HUES6 (cell line): ENCODE measurements around the gene NR4A1.

Source experiments
- H3K27ac ChIP-seq: 2 replicates; pipeline ENCODE4 v1.7.0; 2013; ENCODE audit warnings: low read depth, mild to moderate bottlenecking, low read length, inconsistent platforms
- H3K27me3 ChIP-seq: 2 replicates; pipeline ENCODE4 v1.6.1; 2013; ENCODE audit warnings: low read length; ENCODE audit not compliant: control insufficient read depth, insufficient read depth
- H3K36me3 ChIP-seq: 2 replicates; pipeline ENCODE4 v1.6.1; 2013; ENCODE audit warnings: low read length; ENCODE audit not compliant: control insufficient read depth, insufficient read depth
- H3K4me1 ChIP-seq: 2 replicates; pipeline ENCODE4 v1.6.1; 2013; ENCODE audit warnings: low read length; ENCODE audit not compliant: control insufficient read depth, insufficient read depth
- H3K4me3 ChIP-seq: 2 replicates; pipeline ENCODE4 v1.5.1; 2013; ENCODE audit warnings: low read depth, low read length
- H3K9ac ChIP-seq: one replicate; pipeline ENCODE4 v1.6.1; 2013; ENCODE audit warnings: mild to moderate bottlenecking, low read length
- H3K9me3 ChIP-seq: 2 replicates; pipeline ENCODE4 v1.6.1; 2013; ENCODE audit warnings: low read depth, low read length; ENCODE audit not compliant: control insufficient read depth, insufficient read depth

Gene NR4A1

DNA sequence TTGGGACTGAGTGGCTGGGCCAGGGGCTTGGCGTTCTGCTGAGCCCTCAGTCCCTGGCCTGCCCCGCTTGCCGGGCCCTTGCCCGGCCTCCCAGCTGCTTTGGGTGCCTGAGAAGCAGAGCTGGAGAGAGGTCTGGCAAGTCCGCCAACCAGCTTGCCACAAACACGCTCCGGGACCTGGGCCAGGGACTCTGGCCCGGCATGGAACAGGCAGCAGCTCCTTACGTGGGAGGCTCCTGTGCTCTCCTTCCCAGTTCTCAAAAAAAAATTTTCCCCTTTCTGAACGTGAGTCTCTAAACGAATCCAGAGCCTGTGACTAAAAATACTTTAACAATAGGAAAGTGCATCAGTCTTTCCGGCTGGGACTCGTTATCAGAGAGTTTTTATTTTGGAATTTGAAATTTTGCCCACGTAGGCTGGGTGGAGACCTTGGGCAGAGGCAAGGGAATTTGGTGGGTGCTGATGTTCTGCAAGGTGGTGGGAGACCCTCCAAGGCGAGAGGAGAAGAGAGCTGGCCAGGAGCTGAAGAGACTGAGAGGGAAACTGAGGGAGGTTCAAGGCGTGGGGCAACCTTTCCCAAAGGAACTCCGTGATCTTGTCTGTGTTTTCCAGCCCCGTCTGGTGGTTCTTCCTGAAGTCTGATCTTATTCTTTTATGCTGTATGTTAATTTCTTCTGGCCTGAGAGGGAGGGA is 6.8 kb upstream of the NR4A1 start:
- Histone ChIP-seq H3K27ac (no peak overlapping the region), H3K9ac (no peak overlapping the region), H3K27me3 (peaks cover 11% of the 10 kb centered on the region), H3K36me3 (peaks cover 16% of the 10 kb centered on the region), H3K4me1 (no peaks in the 10 kb centered on the region), H3K4me3 (no peak overlapping the region), H3K9me3 (no peaks in the 10 kb centered on the region)

DNA sequence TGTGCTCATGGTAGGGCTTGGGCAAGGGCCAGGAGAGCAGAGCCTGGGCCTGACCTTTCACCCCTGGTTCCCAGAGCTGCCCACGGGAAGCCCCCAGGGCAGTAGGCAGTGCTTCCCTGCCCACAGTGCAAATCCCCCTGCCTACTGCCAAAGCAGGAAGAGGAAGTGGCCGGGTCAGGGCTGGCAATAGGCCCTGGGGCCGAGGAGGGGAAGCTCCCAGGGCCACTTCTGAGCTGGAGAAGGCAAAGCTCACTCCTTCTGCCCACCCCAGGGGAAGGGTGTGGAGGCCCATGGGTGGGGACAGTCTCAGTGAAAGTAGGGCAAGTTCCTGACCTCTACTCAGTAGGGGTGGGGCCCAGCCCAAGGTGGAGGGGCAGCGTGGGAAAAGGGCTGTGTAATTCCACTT is 5.4 kb upstream of the NR4A1 start:
- Histone ChIP-seq H3K4me3 (no peak overlapping the region), H3K27me3 (peaks cover 24% of the 10 kb centered on the region), H3K27ac (no peak overlapping the region), H3K36me3 (peaks cover 16% of the 10 kb centered on the region), H3K4me1 (peaks cover 10% of the 10 kb centered on the region), H3K9me3 (no peaks in the 10 kb centered on the region), H3K9ac (no peak overlapping the region)

DNA sequence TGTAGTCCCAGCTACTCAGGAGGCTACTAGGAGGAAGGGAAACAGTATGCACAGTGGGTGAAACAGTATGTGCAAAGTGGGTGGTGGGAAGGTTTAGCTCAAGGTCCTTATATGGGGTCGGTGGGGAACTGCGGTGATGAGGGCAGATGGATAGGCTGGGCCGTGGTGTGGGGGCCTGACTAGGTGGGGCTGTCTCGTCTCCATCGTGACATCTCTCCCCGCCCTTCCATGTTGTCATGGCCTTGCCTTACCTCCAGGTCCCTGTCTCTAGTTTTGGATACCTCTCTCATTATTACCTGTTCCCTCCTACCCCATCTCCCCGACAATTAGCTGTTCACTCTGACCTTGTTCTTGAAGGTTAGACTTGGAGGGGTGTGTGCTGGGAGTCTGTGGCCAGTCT is 4.4 kb upstream of the NR4A1 start:
- H3K27me3 ChIP-seq: peaks cover 30% of the 10 kb centered on the region
- no peaks in the 10 kb centered on the region for H3K9me3 ChIP-seq
- no peak overlapping the region for H3K27ac ChIP-seq
- H3K36me3 ChIP-seq: peaks cover 16% of the 10 kb centered on the region
- no peak overlapping the region for H3K9ac ChIP-seq
- peaks cover 13% of the 10 kb centered on the region for H3K4me1 ChIP-seq
- H3K4me3 ChIP-seq: no peak overlapping the region

DNA sequence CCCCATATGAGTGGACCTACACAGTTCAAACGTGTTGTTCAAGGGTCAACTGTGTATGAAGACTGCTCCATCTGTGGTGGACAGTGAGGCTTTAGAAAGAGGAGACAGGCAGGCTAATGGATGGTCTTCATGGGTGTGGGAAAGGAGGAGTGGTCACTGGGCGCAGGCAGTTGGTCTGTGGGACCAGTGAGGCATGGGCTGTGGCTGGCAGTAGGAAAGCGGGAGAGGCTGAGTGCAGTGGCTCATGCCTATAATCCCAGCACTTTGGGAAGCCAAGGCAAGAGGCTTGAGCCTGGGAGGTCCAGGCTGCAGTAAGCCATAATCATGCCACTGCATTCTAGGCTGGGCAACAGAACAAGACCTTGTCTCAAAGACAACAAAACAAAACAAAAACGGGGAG is 2.0 kb upstream of the NR4A1 start:
- Histone ChIP-seq H3K27ac (no peak overlapping the region), H3K36me3 (peaks cover 6% of the 10 kb centered on the region; the same call in 1 of the 2 replicates), H3K9me3 (no peaks in the 10 kb centered on the region), H3K27me3 (peaks cover 43% of the 10 kb centered on the region), H3K9ac (no peak overlapping the region), H3K4me1 (peaks cover 22% of the 10 kb centered on the region), H3K4me3 (no peak overlapping the region)

DNA sequence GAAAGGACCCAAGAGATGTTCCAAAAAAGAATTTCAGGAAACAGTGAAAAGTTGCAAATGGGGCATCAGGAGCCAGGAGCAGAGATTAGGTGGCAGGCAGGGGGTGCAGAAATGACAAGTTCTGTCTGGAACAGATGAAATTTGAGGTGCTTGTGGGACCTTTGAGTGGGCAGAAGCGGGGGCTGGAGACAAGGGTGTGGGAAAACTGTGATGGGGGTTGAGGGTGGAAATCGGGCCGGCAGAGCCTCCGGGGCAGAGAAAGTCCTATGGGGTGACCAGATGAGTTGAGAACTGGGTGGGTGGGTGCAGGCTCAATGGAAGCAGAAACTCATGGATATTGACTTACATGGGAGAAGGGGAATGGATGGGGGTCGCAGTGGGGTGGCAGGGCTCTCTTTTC is 1.6 kb upstream of the NR4A1 start:
- peak overlapping the region; percentile 82; the same call in 1 of the 2 replicates for H3K4me3 ChIP-seq
- H3K27me3 ChIP-seq: peaks cover 43% of the 10 kb centered on the region
- H3K4me1 ChIP-seq: peaks cover 22% of the 10 kb centered on the region
- H3K36me3 ChIP-seq: peaks cover 10% of the 10 kb centered on the region; the same call in 1 of the 2 replicates
- H3K9ac ChIP-seq: no peak overlapping the region
- no peak overlapping the region for H3K27ac ChIP-seq
- H3K9me3 ChIP-seq: no peaks in the 10 kb centered on the region

DNA sequence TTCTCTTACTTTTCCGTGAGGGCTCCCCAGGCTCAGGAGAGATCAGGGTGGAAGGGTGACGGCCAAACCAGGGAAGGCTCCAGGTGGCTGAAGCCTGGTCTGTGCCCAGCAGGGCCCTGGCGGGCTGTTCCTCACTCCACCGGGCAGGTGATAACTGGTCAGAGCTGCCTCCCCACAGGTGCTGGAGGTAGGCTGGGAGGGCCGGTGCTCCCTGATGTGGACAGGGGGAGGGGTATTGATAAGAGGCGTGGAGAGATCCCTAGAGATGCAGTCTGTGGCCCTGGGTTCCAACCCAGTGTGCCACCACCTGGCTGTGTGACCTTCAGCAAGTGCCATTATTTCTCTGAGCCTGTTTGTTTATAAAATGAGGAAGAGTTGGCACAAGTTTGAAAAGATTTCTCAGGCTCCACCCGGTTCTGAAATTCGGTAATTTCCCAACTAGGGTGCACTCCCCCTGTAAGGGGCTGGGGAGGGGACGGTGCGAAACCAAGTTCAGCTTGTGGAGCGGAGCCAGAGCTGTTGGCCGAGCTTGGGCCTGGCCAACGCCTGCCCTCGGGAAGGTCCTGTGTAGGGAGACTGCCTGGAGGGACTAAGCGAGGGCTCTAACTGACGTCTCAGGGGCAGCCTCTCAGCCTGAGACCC is 1.0 kb upstream of the NR4A1 start:
- Histone ChIP-seq H3K27me3 (peaks cover 43% of the 10 kb centered on the region), H3K4me3 (peak overlapping the region; percentile 82), H3K4me1 (peaks cover 22% of the 10 kb centered on the region), H3K9me3 (no peaks in the 10 kb centered on the region), H3K27ac (peak overlapping the region; percentile 60; the same call in 1 of the 2 replicates), H3K9ac (peak overlapping the region; percentile 82), H3K36me3 (peaks cover 15% of the 10 kb centered on the region; the same call in 1 of the 2 replicates)

DNA sequence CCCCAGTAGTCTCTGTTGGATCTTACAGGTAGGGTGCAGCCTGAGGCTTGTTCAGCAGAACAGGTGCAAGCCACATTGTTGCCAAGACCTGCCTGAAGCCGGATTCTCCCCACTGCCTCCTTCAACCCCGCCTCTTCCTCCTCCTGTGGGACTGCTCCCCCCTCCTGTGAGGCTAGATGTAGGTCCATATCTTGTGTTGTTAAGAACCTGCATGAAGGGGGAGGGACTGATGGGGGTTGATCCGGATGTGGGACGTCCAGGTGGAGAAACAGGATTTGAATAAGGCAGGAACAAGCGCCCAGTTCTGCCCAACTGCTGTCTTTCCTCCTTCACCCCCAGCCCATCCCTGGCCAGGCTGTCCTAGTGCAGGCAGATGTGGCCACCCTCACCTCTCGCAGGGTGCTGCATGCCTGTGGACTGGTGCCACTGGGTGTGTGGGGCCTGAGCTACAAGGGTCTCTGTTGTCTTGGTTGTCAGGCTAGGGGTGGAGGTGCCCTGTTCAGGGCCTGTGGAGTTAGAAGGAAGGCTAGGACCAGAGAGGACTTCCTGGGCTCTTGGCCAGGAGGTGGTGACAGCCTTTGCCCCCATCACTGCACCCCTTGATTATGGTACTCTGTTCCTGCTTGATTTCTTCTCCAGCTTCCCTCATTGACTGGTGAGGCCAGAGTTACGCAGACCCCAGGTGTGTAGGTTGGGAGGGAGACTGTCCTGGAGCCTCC is 1.4 kb downstream of the NR4A1 start:
- H3K9me3 ChIP-seq: no peaks in the 10 kb centered on the region
- H3K4me1 ChIP-seq: peaks cover 22% of the 10 kb centered on the region
- H3K36me3 ChIP-seq: peaks cover 26% of the 10 kb centered on the region
- H3K27me3 ChIP-seq: peaks cover 43% of the 10 kb centered on the region
- peak overlapping the region; percentile 82; the same call in 1 of the 2 replicates for H3K4me3 ChIP-seq
- H3K27ac ChIP-seq: no peak overlapping the region
- H3K9ac ChIP-seq: no peak overlapping the region

DNA sequence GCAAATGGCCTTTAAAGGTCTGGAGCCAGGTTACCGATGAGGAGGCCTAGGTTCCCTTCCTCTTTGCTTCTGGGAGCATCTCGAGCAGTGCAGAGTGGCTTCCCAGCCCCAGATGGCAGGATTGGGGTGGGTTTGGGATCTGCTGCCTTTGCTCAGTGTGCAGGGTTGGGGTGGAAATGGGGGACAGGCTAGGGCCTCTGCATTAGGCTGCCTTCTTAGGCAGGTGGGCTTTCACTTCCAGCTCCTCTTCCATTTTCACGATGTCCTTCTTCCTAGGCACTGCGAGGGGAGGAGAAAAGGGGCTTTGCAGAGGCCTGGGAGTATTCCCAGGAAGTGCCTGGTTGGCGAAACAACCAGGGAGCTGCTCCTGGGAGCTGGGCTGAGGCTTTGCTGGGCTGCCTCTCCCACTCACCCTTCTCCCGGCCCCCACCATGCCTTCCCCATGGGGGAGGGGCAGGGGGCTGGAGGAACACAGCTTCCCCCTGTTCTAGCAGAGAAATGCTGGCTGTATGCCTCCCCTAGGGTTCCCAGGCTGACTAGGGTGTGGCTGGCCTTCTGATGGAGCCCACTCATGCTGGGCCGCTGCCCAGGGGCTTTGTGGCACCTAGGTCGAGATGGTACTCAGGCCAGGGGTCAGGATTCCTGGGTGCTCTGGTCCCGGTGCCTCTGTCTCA is 2.4 kb downstream of the NR4A1 start:
- Histone ChIP-seq H3K4me3 (no peak overlapping the region), H3K36me3 (peaks cover 30% of the 10 kb centered on the region), H3K27me3 (peaks cover 40% of the 10 kb centered on the region), H3K9me3 (no peaks in the 10 kb centered on the region), H3K9ac (no peak overlapping the region), H3K27ac (no peak overlapping the region), H3K4me1 (peaks cover 22% of the 10 kb centered on the region)

DNA sequence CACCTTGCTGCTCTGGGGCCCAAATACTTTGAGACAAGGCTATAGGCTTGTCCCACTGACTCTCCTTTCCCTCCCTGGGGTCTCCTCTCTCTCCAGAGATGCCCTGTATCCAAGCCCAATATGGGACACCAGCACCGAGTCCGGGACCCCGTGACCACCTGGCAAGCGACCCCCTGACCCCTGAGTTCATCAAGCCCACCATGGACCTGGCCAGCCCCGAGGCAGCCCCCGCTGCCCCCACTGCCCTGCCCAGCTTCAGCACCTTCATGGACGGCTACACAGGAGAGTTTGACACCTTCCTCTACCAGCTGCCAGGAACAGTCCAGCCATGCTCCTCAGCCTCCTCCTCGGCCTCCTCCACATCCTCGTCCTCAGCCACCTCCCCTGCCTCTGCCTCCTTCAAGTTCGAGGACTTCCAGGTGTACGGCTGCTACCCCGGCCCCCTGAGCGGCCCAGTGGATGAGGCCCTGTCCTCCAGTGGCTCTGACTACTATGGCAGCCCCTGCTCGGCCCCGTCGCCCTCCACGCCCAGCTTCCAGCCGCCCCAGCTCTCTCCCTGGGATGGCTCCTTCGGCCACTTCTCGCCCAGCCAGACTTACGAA is 3.1 kb downstream of the NR4A1 start:
- no peaks in the 10 kb centered on the region for H3K9me3 ChIP-seq
- peaks cover 33% of the 10 kb centered on the region for H3K27me3 ChIP-seq
- peaks cover 22% of the 10 kb centered on the region for H3K4me1 ChIP-seq
- H3K9ac ChIP-seq: no peak overlapping the region
- peaks cover 36% of the 10 kb centered on the region for H3K36me3 ChIP-seq
- no peak overlapping the region for H3K4me3 ChIP-seq
- H3K27ac ChIP-seq: no peak overlapping the region

DNA sequence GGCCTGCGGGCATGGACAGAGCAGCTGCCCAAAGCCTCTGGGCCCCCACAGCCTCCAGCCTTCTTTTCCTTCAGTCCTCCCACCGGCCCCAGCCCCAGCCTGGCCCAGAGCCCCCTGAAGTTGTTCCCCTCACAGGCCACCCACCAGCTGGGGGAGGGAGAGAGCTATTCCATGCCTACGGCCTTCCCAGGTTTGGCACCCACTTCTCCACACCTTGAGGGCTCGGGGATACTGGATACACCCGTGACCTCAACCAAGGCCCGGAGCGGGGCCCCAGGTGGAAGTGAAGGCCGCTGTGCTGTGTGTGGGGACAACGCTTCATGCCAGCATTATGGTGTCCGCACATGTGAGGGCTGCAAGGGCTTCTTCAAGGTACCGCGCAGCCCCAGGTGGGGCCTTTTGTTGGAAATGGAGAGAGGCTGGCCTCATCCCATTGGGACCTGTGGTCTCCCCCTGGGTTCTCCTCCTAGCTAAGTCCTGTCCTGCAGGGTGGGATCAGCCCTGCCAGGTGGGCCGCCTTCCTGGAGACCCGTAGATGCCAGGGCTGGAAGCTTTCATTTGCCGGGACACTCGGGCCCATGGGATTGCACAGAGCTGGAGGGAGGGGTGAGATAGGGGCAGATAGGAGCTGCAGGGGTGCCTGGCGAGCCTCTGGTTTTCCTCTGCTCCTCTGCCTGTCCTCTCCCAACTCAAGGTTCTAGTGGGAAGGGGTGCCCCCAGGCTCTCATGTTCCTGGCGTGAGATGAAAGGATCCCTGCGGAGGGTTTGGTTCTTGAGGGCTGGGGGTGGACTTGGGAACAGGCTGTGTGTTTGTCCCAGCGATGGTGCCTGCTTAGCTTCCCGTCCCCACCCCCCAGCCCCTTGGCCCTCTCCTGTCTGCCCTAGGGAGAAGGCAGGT is 3.8 kb downstream of the NR4A1 start:
- Histone ChIP-seq H3K27me3 (peaks cover 26% of the 10 kb centered on the region), H3K27ac (no peak overlapping the region), H3K36me3 (peaks cover 36% of the 10 kb centered on the region), H3K9ac (no peak overlapping the region), H3K4me1 (peaks cover 18% of the 10 kb centered on the region), H3K4me3 (no peak overlapping the region), H3K9me3 (no peaks in the 10 kb centered on the region)
